CD4-positive, alpha-beta T cell treated with Interleukin-1 beta for 1 hour (primary cell): ENCODE measurements around the gene RAC3.
"Not testable (repeated sequence)": the region's sequence is repeated elsewhere in the genome, so short reads cannot be mapped to it uniquely, and the experiment has no call there.

Source experiments
- DNase-seq, 2 donors: peaks; one replicate each; pipeline ENCODE4 v3.0.0-alpha.2; 2020 to 2022

RAC3 gene

GRCh38 chr17:82025401-82026107 is 5.9 kb upstream of the RAC3 start:
- DNase-seq = no peak

DNA sequence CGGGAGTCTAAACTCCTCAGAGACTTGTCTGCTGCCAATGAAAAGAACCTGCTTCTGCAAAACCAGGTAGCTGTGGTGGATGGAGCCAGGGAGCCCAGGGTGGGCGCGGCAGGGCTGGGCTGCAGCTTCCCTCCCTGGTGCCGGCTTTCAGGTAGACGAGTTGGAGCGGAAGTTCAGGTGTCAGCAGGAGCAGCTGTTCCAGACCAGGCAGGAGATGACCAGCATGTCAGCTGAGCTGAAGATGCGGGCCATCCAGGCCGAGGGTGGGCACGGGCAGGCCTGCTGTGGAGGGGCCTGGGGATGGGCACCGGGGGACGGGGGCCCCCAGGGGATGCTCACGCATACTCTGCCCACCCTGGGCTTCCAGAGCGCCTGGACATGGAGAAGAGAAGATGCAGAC is 3.2 kb upstream of the RAC3 start:
- no peak for DNase-seq

- no peak for DNase-seq
Measured at GRCh38 chr17:82028966-82029365, 2.5 kb upstream of the RAC3 start.

DNA sequence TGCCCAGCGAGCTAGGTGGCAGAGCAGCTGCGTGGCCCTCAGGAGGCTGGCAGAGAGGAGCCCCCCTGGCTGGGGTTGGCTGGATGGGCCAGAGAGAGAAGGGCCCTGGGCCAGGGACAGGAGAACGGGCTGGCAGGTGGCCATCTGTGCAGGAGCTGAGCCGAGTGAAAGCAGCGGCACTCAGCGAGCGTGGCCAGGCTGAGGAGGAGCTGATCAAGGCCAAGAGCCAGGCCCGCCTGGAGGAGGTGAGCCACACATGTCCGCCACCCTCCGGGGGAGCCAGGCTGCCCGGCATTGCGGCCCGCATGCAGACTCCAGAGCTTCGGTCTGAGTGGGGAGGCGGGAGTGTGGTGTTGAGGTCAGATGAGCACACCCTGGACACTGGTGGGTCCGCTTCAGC is 2.1 kb upstream of the RAC3 start:
- DNase-seq = no peak

GRCh38 chr17:82029990-82030469 is 1.4 kb upstream of the RAC3 start:
- DNase-seq = no peak

DNA sequence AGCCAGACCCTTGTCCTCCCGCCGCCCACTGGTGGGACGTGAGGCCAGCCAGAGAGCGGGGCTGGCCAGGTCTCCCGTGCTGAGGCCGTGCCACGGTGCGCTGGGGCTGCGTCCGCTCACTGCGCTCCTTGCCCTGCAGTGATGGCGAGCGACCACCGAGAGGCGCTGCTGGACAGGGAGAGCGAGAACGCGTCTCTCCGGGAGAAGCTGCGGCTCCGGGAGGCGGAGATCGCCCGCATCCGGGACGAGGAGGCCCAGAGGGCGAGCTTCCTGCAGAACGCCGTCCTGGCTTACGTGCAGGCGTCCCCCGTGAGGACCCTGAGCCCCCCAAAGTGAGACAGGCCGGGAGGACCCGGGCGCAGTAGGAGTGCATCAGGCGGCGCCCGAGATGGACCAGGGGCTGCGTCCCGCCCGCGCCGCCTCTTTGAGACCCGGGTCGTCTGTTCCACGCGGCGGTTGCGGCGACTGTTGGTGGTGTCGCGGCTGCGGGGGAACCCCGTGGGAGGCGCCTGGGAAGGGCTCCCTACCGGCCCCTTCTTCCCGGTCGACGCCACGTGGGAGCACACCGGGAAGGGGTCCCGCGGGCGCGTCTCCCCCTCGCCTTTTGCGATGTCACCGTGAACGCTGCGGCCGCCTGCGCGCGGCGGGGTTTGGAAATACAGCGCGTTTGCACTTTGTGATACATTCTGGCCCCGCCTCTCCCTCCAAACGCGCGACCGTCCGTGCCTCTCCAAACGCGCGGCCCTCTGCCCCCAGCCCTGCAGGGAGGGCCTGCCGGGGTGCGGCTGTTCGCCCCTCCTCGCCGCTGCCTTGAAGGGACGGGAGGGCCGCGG is 792 bp upstream of the RAC3 start:
- peak; percentile 81 to 83 for DNase-seq

GRCh38 chr17:82031885-82032627 is 578 bp downstream of the RAC3 start:
- DNase-seq = peak; percentile 40 to 51

DNA sequence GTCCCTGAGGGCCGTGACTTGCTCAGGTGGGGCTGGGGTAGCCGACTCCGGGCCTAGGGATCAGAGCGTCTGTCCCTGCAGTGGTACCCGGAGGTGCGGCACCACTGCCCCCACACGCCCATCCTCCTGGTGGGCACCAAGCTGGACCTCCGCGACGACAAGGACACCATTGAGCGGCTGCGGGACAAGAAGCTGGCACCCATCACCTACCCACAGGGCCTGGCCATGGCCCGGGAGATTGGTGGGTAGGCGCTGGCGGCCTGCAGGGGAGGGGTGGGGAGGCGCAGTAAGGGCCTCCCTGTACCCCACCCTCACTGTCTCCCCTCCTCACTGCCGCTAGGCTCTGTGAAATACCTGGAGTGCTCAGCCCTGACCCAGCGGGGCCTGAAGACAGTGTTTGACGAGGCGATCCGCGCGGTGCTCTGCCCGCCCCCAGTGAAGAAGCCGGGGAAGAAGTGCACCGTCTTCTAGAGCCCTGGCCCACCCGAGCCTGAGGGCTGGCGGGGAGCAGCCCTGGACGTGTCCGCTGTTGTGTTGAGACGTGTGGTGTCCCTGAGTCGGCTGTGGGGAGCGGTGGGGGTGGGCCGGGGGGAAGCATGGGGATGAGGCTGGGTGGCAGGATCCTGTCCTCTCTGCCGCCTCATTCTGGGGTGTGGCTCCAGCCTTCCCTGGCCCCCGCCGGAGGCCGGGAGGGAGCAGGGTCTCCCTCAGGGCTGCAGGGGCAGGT is 2.0 kb downstream of the RAC3 start:
- no peak for DNase-seq

DNA sequence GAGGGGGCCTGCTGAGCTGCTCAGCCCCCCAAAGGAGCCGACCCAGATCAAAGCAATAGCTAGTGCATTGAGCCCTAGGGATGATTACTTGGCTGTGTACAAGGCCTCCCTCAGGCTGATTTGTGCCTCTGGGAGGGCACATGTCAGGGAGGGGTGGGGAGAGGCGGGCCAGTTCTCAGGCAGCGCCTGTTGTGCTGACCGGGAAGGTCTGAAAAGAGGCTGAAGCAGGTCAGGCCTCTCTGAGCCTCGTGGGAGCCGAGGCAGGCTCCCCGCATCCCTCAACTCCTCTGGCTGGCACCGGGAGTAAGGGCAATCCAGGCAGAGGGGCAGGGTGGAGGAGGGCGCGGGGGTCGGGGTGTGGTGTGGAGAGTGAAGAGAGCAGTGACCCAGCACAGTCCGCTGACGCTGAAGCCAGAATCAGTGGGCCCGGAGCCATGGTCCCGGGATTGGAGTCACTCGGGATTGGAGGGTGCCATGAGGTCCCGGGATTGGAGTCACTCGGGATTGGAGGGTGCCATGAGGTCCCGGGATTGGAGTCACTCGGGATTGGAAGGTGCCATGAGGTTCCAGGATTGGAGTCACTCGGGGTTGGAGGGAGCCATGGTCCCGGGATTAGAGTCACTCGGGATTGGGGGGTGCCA is 3.0 kb downstream of the RAC3 start:
- no peak for DNase-seq

- no peak for DNase-seq
Measured at GRCh38 chr17:82035488-82035887, 4.0 kb downstream of the RAC3 start.

GRCh38 chr17:82035956-82036633 is 4.6 kb downstream of the RAC3 start:
- no peak for DNase-seq

GRCh38 chr17:82036634-82037091 is 5.2 kb downstream of the RAC3 start:
- no peak for DNase-seq

DNA sequence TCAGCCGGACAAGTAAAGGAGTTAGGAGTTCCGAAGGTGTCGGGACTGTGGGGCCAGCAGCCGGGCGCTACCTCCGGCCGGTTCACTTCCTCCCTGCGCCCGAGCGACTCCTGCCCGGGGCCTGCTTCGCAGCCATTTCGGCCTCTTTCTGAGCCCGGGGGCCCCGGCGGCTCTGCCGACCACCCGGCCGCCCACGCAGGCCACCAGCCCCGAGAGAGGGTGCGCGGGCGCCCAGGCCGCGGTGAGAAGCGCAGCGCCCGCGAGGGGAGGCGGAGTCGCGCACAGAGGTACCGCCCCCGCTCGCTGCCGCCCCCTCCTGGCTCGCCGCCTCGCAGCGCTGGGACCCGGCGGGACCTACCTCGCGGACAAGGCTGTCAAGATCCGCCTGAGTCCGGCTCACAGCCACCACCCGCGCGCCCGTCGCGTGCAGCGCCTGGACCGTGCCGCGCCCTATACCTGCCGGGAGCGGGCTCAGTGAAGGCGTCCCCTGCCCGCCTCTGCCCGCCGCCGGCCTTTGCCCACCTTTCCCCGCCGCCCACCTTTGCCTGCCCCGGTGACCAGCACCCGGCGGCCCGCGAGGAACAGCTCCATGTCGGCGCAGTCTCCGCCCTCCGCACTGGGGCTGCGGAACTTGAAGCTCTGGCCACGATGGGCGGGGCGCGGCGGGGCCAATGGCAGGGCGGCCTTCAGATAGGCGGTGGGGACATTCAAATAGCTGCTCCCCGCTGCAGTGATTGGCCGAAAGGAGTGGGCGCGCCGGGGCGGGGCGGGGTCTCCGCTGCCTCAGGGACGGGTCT is 5.8 kb downstream of the RAC3 start, which contains the start of gene DCXR:
DCXR (minus strand) TSS at position 606 of the 797 bp plus-strand sequence; CDS start at position 591, 15 bp downstream.
- peak; percentile 96 for DNase-seq

DNA sequence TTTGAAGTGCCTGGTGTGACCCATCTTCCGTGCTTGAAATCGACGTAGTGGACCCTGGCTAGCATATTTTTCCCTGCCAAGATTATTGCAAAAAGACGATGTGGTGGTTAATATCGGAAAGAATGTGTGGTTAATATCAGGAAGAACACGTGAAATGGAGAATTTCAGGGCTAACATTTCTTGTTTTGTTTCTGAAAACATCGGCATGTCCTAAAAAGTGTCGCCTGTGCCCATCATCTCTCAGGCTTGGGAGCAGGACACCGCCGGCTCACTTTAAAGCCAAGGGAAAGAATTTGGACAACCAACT is 6.4 kb downstream of the RAC3 start:
- no peak for DNase-seq

DNA sequence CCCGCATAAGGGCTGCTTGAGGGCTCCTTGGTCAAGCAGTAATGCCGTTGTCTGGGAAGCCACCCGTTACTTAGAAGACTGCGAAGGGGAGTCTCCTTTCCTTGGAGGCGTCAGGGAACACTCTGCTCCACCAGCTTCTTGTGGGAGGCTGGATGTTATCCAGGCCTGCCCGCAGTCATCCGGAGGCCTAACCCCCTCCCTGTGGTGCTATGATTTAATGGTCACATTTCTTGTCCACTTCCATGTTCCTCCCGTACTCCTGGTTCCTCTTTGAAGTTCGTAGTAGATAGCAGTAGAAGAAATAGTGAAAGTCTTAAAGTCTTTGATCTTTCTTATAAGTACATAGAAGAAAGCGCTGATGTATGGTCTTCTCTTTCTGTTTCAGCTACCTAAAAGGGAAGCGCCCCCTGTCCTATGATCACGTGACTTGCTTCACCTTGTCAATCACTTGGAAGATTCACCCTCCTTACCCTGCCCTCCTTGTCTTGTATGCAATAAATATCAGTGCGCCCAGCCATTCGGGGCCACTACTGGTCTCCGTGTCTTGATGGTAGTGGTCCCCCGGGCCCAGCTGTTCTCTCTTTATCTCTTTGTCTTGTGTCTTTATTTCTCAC is 7.4 kb downstream of the RAC3 start:
- not testable (repeated sequence) for DNase-seq

DNA sequence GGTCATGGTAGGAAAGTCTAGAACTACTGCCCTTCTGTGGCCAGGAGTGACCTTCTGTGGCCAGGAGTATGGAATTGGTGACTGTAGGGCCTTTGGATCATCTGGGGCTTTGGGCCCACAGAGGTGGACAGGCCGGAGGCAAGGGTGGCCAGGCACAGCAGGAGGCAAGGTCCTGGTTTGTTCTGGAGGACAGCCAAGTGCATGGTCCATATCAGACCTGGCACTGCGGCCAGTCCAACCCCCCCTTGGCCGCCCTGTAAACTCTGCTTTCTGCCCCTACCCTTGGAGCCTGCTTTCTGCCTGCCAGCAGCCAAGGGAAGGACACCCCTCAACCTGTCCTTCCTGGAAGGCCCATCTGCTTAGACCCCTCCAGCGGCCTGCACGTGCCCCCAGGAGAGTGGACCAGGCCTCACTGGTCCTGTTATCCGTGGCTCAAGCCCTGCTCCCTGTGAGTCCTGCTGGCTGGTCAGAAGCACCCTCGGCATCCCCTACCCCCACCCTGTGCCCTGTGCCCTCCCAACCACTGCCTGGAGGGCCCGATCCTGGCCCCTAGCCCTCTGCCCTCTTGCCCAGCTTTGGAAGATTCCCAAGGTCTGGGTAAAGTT is 8.3 kb downstream of the RAC3 start:
- DNase-seq = no peak

DNA sequence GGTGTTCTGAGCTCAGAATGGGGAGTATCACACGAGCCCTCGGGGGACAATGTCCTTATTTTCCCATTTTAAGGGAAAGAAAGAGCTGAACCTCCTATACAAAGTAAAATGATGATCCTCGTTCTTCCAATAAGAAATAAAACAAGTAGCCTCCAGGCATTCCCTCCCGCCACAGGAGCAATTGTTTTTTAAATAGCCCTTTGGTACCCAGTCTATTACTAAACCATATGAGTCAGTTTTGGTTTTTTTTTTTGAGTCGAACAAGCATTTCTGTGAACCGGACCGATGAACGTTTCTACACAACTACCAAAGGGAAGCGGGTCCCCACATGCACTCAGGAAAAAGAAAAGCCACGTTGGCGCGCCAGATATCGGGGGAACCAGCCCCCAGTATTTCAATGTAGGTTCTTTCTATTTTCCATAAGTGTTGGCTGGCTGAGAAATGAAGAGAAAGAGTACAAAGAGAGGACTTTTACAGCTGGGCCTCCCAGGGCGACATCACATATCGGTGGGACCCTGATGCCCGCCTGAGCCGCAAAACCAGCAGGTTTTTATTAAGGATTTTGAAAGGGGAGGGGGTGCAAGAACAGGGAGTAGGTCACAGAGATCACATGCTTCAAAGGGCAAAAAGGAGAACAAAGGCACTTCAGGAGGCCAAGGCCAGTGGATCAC is 9.8 kb downstream of the RAC3 start:
- DNase-seq = no peak

DNA sequence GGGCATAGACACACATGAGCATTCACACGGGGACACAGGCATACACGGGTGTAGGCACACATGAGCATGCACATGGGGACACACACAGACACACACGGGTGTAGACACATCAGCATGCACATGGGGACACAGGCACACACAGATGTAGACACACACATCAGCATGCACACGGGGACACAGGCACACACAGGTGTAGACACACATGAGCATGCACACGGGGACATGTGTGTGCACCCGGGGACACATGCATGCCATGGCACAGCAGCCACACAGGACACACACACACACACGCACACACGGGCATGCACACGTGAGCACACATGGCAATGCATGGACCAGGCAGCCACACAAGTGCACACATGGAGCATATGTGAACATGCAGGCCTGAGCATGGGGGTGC is 11.2 kb downstream of the RAC3 start:
- DNase-seq = no peak

GRCh38 chr17:82043507-82043906 is 12.0 kb downstream of the RAC3 start:
- DNase-seq = no peak
